Left ventricle myocardium superior (tissue), 1 donor: Measurements from ENCODE around the gene KCNJ15. TPM values are rescaled to one million over a fixed set of nuclear protein-coding genes. Genes with fewer than 3 reads are reported as not detected.
"Not testable (repeated sequence)": the region's sequence is repeated elsewhere in the genome, so short reads cannot be mapped to it uniquely, and the experiment has no call there.

Experiments used
- ATAC-seq: fragments of 200-7000 bp; cut with Tn5 transposase; one replicate; pipeline ENCODE4 v1.9.1; 2020; ENCODE audit warnings: mild to moderate bottlenecking, moderate library complexity
- DNase-seq: peaks from one replicate; pipeline ENCODE4 v3.0.0-alpha.2; 2020
- intact Hi-C: fragments of 100-400 bp; cut with micrococcal nuclease; formaldehyde crosslinking; loops from one replicate; pipeline ENCODE4 v1.11.0; 2022
- long read RNA-seq: library from polyadenylated mRNA; unstranded; transcript quantifications from one replicate; pipeline ENCODE4 v2.0.0, GENCODE V29; 2021
- total RNA-seq: library from RNA; stranded (reverse); fragmentation: NEBNext Ultra II Directional; extraction: Animal tissue kit (Norgen Biotek cat#: 25700); gene quantifications from one replicate; pipeline ENCODE4 v1.2.1, GENCODE V29; 2021
- donor health status: DM: no; HTN: yes; CAD: no; lungs with severe emphysema.

KCNJ15 gene
- total RNA-seq, result 0.72 TPM
- long read RNA-seq, result 0 reads

DNA sequence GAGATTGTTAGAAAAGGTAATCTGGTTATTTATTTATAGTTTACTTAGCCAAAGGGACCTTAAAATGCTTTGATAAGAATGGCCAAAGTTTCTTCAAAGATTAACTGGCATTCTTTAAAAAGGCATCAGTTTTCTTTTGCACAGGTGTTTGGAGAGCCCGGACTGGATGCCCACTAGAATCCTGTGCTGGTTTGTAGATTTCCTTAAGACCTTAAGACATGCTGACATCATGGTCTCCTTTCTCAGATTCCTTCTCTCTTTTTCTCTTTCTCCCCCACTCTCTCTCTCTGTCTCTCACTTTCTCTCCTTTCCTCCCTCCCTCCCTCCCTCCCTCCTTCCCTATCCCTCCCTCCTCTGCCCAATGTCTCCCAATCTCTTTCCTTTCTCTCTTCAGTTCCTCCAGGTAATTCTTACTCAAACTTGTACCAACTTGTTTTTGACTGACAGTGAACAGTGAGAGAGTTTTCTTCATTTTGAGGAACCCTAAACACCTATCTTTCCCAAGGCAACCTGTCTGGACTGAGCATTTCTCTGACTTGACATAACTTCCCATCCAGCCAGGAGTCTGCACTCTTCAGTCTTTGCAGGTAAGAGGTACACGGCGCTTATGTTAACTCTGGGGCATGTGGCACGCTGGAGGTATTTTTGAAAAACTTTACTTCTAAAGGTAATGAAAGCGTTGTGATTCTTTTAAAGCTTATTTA is at the start of gene KCNJ15:
KCNJ15 (plus strand) TSS at position 393 of the 704 bp plus-strand sequence. CDS start 42,271 bp downstream, outside the sequence.
- DNase-seq (no peak), ATAC-seq (no peak)

DNA sequence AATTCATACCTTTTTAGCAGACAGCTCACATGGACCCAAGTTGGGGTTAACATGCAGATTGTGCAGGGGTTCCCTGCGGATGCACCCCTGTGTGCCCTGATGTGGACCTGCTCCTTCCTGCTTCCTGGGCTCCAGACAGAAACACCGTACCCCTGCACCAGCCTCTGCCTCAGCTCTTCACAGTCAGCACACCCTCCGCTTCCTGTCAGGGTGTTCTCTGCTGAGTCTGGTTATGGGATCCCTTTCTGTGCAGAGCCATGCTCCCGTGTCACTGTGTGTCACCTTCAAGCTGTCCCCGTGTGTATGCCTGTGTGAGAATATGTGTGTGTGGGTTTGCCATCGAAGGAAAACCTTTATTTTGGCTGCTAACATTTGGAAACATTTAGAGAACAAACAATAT is 48.7 kb upstream of the KCNJ15 start:
- no peak for ATAC-seq
- intact Hi-C loops, result no loop called here
- no peak for DNase-seq

More for the DNA sequence above, at the start of gene KCNJ15:
- intact Hi-C loops, result no loop called here

DNA sequence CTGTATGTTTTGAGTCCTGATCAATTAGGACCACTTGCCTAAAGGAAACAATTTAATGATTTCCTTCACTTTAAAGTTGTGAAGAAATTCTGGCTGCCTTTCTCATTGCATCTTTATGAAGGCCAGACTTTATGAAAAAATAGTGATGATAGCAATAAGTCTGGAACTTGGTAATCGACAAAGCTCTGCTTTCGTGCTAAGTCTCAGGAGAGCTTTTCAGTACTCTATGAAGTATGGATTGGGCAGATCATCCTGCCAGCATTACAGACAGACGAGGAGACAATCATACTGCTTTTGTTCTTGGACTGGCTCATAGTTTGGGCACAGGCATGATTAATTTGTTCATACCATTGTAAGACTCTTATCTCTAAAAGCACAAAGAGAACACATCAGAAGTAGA is 45.5 kb upstream of the KCNJ15 start:
- ATAC-seq (no peak), DNase-seq (no peak)
- intact Hi-C loops, result no loop called here

DNA sequence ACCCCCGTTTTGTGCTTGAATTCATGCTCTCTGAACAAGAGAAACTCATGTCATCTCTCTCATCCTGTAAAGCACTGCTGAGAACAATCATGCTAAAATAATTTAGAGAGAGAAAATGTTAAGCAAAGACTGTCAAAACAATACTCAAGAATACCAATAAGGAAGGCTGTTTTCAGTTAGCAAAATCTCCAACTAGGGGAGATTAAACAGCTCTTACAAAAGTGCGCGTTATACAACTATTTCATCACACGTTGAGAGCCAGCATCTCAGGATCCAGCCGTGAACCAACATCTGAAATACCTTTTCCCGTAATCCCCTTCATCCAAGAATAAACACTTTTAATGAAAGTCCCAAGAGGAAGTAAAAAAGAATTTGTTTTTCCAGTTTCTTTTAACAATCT is 44.1 kb upstream of the KCNJ15 start:
- no peak for DNase-seq
- no peak for ATAC-seq
- intact Hi-C loops, result no loop called here

DNA sequence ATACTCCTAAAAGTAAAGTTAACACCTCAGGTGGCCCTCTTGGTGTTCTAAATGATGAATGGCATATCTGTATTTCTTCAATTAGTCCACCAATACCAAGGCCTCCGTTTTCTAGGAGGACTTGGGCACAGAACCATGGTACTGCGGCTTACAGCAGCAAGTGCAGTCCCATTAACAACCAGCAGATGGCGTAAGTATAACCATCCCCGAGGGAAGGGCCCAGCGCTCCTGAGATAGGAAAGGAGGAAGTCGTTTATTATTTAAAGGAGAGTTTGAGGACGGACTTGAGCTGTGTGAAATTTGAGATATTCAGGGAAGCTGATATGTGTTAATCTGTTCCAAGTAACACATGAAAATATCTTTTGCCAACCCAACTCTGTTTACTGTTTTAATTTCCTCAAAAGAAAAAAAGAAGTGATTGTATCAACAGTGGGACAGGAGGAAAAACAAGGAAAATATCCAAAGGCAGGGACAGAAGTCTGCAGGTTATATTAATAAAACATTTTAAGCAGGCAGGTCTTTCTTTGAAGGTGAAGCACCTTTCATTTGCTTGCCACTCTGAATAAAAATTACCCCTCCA is 37.7 kb upstream of the KCNJ15 start:
- peak; percentile 60 for DNase-seq
- intact Hi-C loops, result loop anchor here (5.0 kb wide), 2 partner anchors 62 to 133 kb away; no protein-coding TSS in a partner anchor
- ATAC-seq, result peak; percentile 84

DNA sequence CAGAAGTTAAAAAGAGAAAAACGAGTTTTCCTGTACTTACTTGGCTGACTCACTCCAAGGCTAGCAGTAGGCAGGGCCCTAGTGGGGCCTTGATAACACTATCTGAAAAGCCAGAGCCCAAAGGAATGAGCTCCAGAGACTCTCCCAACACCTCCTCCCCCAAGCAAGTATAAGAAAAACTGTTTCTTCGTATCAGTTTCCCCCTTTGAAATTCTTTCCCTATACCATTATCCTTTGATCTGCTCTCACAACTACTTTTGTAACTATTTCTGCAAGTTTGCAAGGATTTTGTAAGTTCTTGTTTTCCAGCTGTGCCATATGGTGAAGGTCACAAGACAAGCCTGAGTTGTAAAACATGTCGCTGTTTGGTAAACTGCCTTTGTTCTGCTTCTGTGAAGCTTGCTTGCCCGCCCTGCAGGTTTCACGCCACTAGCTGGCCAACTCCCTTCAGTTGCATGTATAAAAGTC is 36.5 kb upstream of the KCNJ15 start:
- no peak for DNase-seq
- intact Hi-C loops, result no loop called here
- no peak for ATAC-seq

DNA sequence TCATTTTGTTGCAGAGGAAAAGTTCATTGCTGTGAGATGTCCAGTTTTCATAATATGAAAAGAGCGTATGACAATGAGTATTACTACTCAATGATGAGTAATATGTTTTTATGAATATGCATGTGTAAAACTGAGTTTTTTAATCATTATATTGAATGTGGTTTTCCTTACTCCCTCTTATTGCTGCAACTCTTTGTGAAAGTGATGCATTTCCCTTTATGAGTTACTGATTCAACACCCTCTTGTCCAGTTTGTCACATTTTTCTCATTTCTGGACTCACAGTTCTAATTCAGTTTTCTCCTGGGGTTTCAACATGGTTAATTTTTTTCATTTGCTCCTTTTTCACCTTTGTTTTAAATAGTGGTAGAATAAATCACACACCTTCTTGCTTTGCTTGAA is 35.2 kb upstream of the KCNJ15 start:
- no peak for DNase-seq
- ATAC-seq, result no peak
- intact Hi-C loops, result no loop called here

DNA sequence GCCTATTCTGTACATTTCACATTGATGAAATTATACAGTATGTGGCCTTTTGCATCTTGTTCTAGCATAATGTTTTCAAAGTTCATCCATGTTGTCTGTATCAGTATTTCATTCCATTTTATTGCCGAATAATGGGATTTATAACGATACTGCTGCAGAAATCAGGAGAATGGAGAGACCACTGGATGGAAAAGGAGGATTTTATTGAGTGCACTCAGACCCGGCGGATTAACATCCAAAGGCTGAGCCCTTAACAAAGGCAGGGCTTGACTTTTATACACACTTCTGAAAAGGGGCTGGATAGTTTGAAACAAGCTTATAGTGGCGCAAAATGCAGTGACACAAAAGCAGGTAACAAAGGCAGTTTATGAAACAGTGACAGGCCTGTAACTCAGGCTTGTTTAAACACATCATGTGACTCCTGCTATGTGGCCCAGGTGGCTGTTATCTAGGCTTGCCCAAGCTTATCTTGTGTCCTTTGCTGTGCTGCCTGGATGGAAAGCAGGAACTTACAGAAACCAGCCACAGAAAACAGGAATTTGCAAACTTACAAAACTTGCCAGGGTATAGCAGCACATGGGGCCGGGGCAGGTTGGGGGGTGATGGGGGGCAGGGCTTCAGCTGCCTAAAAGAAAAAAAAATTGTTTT is 32.8 kb upstream of the KCNJ15 start:
- intact Hi-C loops, result no loop called here
- no peak for ATAC-seq
- no peak for DNase-seq

DNA sequence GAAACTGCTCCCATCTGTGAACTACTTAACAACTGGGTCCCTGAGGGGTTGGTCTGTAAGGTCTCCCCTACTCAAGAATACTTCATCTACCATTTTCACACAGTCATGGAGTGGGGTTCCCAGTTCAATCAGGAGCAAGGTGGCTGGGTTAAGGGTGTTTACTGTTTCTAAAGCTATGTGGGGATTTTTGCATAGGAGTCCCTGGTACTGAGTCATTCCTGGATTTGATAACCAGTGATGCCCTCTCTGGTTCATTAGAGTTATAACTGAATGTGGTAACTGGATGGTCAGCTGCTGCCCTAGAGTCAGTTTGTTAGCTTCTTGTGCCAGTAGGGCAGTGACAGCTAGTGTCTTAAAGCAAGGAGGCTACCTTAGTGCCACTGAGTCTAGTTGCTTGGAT is 29.4 kb upstream of the KCNJ15 start:
- intact Hi-C loops, result no loop called here
- ATAC-seq (no peak), DNase-seq (no peak)

DNA sequence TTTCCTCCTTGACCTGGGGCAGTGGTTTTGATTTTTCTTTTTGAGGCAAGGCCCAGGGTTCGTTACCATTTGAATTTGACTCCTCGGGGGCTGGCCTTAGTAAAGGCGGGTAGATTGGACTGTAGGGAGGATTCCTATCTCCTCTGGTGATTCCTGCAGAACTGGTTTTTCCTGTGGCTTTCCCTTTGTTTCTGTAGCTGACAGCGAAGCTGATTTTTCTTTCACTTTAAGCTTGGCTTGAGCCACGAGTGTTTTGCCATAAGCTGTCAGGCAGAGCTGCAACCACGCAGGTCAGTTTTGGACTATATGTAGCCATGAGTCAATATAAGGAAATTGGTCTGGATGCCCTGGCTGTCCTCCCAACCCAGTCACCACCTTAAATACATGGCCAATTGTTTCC is 28.7 kb upstream of the KCNJ15 start:
- intact Hi-C loops, result no loop called here
- no peak for ATAC-seq

DNA sequence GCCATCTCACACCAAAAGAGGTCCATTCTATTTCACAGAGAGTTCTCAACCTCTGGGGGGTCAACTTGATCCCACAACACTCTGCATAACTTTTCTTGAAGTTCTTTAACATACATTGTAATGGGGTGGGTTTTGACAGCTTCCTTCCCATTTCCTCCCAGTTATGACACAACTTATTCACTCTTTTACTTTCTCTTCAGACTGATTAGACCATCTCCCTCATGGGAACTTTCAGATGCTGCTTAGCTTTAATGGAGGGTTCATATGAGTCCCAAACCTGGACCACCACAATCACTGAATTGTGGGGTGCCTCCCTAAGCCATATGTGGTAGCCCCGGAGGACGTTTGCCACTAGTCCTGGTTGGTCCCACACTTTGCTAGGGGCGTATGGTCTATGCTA is 28.3 kb upstream of the KCNJ15 start:
- no peak for ATAC-seq
- intact Hi-C loops, result no loop called here
- DNase-seq, result no peak

More for the DNA sequence above, 28.7 kb upstream of the KCNJ15 start:
- no peak for DNase-seq

DNA sequence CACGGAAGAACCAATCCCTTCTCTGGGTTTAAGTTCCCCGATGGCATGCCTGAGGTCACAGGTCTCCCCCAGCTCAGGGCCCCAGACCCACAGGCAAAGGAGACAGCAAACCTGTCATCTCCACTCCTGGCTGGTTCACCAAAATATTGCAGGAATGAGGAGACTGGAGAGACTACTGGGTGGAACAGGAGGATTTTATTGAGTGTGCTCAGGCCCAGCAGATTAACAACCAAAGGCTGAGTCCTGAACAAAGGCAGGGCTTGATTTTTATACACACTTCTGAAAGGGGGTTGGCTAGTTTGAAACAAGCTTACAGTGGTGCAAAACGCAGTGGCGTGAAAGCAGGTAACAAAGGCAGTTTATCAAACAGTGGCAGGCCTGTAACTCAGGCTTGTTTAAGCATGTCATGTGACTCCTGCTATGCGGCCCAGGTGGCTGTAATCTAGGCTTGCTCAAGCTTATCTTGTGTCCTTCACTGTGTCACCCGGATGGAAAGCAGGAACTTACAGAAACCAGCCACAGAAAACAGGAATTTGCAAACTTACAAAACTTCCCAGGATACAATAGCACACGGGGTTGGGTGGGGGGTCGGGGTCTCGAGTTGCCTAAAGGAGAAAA is 27.4 kb upstream of the KCNJ15 start:
- no peak for DNase-seq
- ATAC-seq, result no peak
- intact Hi-C loops, result no loop called here

DNA sequence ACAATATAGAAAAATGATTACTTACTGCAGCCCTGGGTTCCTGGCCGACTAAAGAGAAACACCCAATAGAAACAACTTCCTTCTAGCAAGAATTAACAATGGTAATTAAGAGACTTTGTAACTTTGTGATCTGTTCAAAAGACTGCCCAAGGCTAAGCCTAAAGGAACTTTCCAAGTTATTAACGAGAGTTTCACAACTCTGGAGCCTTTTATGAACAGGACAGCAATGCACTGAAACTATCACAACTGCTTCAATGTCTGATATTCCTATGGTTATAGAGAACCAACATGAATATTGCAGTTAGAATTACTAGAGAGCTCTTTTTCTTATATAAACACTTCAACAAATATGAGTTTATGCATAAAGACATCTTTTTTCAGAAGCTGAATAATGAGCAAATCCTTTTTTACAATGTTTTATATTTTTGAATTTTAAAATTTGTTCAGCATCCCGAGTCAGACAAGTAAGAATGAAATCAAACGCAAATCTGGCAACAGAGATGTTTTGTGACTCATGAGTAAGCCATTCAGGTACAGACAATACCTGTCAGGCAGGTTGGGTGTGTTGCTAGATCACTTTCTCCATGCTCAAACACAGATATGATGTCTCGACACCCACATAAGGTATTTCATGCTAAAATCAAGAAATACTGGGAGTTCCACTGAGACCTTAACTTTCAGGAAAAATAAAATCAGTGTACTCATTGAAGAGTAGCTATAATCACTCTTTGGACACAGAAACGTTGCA is 22.2 kb upstream of the KCNJ15 start:
- intact Hi-C loops, result no loop called here
- DNase-seq, result no peak
- ATAC-seq, result no peak

DNA sequence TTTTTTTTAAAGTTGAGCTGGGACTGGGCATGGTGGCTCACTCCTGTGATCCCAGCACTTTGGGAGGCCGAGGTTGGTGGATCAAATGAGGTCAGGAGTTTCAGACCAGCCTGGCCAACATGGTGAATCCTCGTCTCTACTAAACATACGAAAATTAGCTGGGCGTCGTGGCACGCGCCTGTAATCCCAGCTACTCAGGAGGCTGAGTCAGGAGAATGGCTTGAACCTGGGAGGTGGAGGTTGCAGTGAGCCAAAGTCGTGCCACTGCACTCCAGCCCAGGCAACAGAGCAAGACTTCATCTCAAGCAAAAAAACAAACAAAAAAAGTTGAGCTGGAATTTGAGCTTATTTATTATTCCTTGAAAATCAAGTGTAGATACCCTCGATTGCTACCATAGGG is 21.5 kb upstream of the KCNJ15 start:
- ATAC-seq, DNase-seq, intact Hi-C loops: not testable (repeated sequence)

DNA sequence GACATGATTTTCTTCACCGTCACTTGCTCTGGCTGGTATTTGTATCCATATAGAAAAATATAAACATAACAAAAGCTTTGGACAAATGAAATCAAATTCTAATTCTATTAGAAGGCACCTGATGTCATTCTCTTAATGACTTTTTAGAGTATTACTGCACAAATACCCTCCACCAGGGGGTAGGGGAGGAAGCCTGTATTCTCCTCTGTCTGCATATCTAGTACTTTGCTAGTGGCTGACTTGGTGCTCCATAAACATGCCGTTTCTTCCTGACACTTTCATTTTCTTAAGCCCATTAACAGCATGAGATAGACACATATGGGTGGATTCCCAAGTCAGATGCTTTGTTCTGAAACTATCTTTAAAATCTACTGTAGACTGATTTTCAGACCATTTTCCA is 20.6 kb upstream of the KCNJ15 start:
- no peak for DNase-seq
- no peak for ATAC-seq
- intact Hi-C loops, result no loop called here

DNA sequence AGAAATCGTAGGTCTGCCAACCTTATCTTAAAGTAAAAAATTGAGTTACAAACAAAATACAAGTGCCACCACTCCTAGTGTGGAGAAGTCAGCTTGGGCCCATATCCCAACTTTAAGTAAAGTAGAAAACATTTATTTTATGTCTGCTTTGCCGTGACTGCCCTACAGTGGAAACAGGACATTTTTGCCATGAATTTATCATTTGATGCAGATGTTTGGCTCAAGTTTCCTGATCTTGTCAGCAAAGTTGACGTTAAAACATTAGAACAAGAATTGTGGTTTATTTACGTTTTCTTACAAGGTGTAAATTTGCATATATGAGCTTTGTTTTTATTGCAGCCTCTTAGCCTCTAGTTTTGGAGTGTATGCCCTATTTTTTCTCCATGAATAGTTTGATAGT is 17.1 kb upstream of the KCNJ15 start:
- intact Hi-C loops, result no loop called here
- ATAC-seq (no peak), DNase-seq (no peak)

DNA sequence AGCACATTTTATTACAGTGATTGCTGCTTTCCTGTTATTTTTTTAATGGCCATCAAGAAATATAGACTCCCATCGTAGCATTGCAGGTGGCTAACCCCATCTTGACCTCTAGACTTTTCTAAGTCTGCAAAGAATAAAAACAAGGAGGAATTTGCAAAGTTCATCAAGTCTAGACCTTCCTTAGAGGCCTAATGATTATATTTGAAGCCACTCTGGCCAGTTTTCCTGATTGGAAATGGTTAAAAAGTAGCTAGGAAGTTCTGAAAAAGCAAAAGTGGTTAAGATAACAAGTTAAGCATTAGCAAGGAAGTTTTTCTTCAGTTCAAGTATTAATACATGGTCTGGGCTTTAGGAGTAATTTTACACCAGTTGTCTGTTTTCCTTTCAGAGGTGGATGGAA is 16.7 kb upstream of the KCNJ15 start:
- intact Hi-C loops, result no loop called here
- ATAC-seq (no peak), DNase-seq (no peak)

DNA sequence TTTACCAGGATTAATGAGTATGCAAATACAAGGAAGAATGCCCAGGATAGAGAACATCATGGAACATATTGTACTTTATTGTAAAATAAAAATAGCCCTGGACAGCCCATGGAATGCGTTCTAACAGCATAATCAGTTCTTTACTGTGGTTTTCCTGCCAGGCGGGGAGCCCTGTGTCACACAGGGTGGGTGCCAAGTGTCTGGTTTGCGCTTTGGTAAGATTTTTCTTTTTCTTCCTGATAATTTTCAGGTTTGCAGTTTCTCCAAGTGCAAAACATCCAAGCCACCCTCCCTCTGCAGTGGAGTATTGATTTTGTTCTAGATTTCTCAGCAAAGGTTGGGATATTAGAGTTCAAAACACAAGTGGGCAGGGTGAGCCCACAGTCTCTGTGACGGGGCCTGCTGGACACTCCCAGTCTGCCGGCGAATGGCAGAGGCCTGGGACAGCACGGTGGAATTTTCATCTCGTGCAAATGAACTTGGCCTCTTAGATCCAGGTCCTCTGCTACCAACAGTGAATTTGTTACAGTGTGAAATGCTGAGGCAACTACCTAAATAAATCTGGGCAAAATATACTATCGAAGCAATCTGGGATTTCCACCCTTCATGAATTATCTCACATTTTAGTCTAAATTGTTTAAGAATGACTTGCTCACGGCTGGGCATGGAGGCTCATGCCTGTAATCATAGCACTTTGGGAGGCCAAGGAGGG is 15.6 kb upstream of the KCNJ15 start:
- peak; percentile 56 for DNase-seq

DNA sequence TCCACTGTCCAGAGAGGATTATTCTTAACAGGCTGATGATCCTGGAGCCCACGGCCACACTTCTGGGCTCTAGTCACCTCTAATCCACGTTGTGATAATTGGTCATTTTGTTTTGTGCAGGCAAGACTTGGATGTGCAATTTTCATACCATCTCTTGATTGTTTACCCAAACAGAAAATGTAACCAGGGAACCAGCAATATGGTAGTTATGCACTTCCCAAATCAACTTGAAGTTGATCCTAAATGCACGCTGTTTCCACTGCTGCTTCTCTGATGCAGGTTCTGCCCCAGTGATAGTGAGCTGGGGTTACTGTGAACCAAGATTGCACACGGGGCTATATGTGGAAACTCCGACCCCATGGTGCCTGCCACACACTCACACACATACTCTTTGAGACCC is 14.7 kb upstream of the KCNJ15 start:
- DNase-seq, result no peak
- ATAC-seq, result no peak
- intact Hi-C loops, result no loop called here

More for the DNA sequence above, 15.6 kb upstream of the KCNJ15 start:
- intact Hi-C loops, result no loop called here
- peak; percentile 93 for ATAC-seq
